Measurements from ENCODE around the gene LDB2. TPM values are rescaled to one million over a fixed set of nuclear protein-coding genes. Genes with fewer than 3 reads are reported as not detected.
A peak's percentile ranks its signal among the peaks of the same experiment; 100 is the strongest.

LDB2 gene
- total and polyA plus RNA-seq, 2 experiments from 2014 or later, result 48.6 to 80.1 TPM

DNA sequence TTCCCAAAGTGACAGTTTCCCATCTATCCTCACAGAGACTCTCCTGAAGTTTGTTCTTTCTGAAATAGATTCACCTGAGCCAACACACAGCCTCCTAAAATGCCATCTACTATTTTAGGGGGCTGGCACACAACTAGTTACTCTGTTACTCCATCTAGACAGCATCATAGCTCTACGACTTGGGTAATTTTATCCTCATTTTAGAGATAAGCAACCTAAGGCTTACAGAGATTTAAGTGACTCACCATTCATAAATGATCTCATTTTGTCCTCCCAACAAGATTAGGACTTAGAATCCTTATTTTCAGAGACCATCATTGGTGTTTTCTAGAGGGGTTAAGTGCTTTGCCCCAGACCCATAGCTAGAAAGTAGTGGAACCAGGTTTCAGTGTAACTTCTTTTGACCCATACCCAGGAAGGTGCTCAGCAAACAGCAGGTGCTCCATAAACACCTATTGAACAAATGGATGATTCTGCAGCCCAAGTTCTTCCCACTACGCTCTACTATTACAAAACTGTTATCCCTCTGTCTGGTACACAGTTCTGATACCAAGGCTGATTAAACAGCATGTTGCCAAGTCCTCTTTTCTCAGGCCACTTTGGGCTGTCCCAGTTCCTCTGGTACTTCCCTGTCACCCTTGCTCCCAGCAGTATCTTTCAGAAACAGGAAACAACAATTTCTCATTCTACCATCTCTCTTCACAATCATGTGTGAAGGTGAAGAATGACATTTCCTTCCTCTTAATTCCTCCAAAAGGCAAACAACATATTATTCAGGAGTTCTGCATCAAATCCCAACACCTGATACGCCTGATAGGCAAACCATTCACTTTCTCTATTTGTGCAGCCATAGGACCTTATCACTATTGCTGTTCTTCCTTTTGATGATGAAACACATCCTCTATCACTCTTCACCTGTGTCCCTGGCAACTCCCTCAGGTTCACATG, 367.5 kb downstream of the LDB2 start (continued):
- TF ChIP-seq EZH2 (IDR thresholded peaks at IDR 0.05; ENCODE audit: low read depth, unreplicated experiment) (no peak), CREB1 (CRISPR knock-in tag; IDR thresholded peaks at IDR 0.05; ENCODE audit: low read depth) (no peak), NANOG (IDR thresholded peaks at IDR 0.05; ENCODE audit: borderline replicate concordance) (no peak), JUNB (IDR thresholded peaks at IDR 0.05; ENCODE audit: unreplicated experiment) (no peak), ZNF114 (CRISPR knock-in tag; IDR thresholded peaks at IDR 0.05) (no peak), STAT1 (IDR thresholded peaks at IDR 0.05; ENCODE audit: unreplicated experiment) (no peak)
- TF ChIP-seq, protein P1, sequence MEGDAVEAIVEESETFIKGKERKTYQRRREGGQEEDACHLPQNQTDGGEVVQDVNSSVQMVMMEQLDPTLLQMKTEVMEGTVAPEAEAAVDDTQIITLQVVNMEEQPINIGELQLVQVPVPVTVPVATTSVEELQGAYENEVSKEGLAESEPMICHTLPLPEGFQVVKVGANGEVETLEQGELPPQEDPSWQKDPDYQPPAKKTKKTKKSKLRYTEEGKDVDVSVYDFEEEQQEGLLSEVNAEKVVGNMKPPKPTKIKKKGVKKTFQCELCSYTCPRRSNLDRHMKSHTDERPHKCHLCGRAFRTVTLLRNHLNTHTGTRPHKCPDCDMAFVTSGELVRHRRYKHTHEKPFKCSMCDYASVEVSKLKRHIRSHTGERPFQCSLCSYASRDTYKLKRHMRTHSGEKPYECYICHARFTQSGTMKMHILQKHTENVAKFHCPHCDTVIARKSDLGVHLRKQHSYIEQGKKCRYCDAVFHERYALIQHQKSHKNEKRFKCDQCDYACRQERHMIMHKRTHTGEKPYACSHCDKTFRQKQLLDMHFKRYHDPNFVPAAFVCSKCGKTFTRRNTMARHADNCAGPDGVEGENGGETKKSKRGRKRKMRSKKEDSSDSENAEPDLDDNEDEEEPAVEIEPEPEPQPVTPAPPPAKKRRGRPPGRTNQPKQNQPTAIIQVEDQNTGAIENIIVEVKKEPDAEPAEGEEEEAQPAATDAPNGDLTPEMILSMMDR (conservative IDR thresholded peaks at IDR 0.05; ENCODE audit: low read depth in 2 of 2), result no peak
- TF ChIP-seq, protein P2, sequence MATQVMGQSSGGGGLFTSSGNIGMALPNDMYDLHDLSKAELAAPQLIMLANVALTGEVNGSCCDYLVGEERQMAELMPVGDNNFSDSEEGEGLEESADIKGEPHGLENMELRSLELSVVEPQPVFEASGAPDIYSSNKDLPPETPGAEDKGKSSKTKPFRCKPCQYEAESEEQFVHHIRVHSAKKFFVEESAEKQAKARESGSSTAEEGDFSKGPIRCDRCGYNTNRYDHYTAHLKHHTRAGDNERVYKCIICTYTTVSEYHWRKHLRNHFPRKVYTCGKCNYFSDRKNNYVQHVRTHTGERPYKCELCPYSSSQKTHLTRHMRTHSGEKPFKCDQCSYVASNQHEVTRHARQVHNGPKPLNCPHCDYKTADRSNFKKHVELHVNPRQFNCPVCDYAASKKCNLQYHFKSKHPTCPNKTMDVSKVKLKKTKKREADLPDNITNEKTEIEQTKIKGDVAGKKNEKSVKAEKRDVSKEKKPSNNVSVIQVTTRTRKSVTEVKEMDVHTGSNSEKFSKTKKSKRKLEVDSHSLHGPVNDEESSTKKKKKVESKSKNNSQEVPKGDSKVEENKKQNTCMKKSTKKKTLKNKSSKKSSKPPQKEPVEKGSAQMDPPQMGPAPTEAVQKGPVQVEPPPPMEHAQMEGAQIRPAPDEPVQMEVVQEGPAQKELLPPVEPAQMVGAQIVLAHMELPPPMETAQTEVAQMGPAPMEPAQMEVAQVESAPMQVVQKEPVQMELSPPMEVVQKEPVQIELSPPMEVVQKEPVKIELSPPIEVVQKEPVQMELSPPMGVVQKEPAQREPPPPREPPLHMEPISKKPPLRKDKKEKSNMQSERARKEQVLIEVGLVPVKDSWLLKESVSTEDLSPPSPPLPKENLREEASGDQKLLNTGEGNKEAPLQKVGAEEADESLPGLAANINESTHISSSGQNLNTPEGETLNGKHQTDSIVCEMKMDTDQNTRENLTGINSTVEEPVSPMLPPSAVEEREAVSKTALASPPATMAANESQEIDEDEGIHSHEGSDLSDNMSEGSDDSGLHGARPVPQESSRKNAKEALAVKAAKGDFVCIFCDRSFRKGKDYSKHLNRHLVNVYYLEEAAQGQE (IDR thresholded peaks at IDR 0.05; ENCODE audit: unreplicated experiment), result no peak

DNA sequence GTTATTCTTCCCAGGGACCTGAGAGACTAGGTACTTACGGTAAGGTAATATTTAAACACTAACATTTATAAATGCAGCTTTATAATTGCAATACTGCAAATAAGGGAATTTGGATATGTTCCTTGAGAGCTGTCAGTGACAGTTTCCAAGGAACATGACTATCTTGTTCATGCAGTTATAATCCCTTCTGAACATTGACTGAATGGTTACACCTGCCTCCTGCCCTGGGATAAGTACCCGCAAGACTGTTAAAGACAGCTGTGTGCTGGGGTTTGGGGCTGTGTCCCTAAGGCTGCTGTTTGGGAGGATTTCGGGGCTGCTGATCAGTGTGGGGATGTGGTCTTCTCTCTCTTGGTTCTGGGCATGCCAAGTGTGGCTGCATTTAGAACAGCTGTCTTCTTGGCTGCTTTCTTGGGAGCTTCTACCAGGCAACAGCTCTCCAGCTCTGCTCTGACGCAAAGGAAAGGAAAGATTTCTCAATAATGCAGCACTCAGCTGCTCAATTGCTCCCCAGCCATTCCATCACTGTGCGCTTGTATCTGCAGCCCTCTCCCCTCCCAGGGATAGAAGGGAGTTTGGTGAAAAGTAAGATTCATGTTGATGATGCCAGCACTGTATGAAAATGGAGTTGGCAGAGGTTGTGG, 373.4 kb downstream of the LDB2 start:
- Histone ChIP-seq H3K79me2 (replicated peaks; ENCODE audit: insufficient read depth) (no peaks in the 10 kb centered on the region), H3K27ac (ENCODE audit: low read depth) (no peak overlapping the region), H3F3A (replicated peaks; ENCODE audit: low read depth) (no peaks in the 10 kb centered on the region), H2AFZ (no peak overlapping the region), H4K20me1 (replicated peaks; ENCODE audit: insufficient read depth) (no peaks in the 10 kb centered on the region; the same call in 1 of the 2 replicates), H3K4me3 (no peak overlapping the region), H3K4me1 (ENCODE audit: insufficient read depth) (no peaks in the 10 kb centered on the region), H3K9me2 (ENCODE audit: insufficient read depth) (peaks cover 3% of the 10 kb centered on the region; the same call in 1 of the 2 replicates), H3K4me2 (no peak overlapping the region), H3K27me3 (ENCODE audit: insufficient read depth) (no peaks in the 10 kb centered on the region), H3K36me3 (ENCODE audit: insufficient read depth) (no peaks in the 10 kb centered on the region)
- Mint-ChIP-seq H3K4me1 (peaks cover 4% of the 10 kb centered on the region; the same call in 1 of the 3 replicates), H3K36me3 (ENCODE audit: low read depth) (no peaks in the 10 kb centered on the region; the same call in 2 of the 3 replicates), H3K4me3 (no peak overlapping the region), H3K27ac (no peak overlapping the region), H3K9me3 (no peaks in the 10 kb centered on the region; the same call in 2 of the 3 replicates), H3K27me3 (ENCODE audit: insufficient read depth, low read depth, poor library complexity) (peaks cover 2% of the 10 kb centered on the region)
- ATAC-seq, result peak; percentile 27; the same call in 1 of the 3 replicates
- no peak for DNase-seq (ENCODE audit: low spot score)
- no peak for TF ChIP-seq STAT1 (IDR thresholded peaks at IDR 0.05; ENCODE audit: unreplicated experiment)
- no peak for TF ChIP-seq ZNF114 (CRISPR knock-in tag; IDR thresholded peaks at IDR 0.05)
- no peak for TF ChIP-seq POLR2AphosphoS5 (IDR thresholded peaks at IDR 0.05; ENCODE audit: low read depth)
- no peak for TF ChIP-seq NANOG (IDR thresholded peaks at IDR 0.05; ENCODE audit: borderline replicate concordance)
- TF ChIP-seq, protein P3, sequence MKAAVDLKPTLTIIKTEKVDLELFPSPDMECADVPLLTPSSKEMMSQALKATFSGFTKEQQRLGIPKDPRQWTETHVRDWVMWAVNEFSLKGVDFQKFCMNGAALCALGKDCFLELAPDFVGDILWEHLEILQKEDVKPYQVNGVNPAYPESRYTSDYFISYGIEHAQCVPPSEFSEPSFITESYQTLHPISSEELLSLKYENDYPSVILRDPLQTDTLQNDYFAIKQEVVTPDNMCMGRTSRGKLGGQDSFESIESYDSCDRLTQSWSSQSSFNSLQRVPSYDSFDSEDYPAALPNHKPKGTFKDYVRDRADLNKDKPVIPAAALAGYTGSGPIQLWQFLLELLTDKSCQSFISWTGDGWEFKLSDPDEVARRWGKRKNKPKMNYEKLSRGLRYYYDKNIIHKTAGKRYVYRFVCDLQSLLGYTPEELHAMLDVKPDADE (IDR thresholded peaks at IDR 0.05), result no peak
- no peak for TF ChIP-seq EZH2 (IDR thresholded peaks at IDR 0.05; ENCODE audit: low read depth, unreplicated experiment)
- TF ChIP-seq, protein P2 (IDR thresholded peaks at IDR 0.05; ENCODE audit: unreplicated experiment), result no peak
- TF ChIP-seq EZH2phosphoT487 (IDR thresholded peaks at IDR 0.05; ENCODE audit: unreplicated experiment), result no peak
- TF ChIP-seq, protein P1 (conservative IDR thresholded peaks at IDR 0.05; ENCODE audit: low read depth in 2 of 2), result no peak
- TF ChIP-seq ZNF331 (CRISPR knock-in tag; IDR thresholded peaks at IDR 0.05; ENCODE audit: low read depth), result no peak
